Cortex of kidney (tissue), 1 donor: ENCODE results near the gene HMGN3.
"Not testable (repeated sequence)": the region's sequence is repeated elsewhere in the genome, so short reads cannot be mapped to it uniquely, and the experiment has no call there.

Source experiments
- DNase-seq: peaks from one replicate; lab custom pipeline; 2025; lab: John Stamatoyannopoulos, UW

Gene HMGN3

GRCh38 chr6:79234150-79235022, at the start of gene HMGN3:
HMGN3 (minus strand) TSS chr6:79234682.
- peak; percentile 72 for DNase-seq

- no peak for DNase-seq
Measured at GRCh38 chr6:79280756-79281155, 46.3 kb upstream of the HMGN3 start.

GRCh38 chr6:79277109-79277508, 42.6 kb upstream of the HMGN3 start:
- no peak for DNase-seq

- no peak for DNase-seq
Measured at GRCh38 chr6:79269877-79270276, 35.4 kb upstream of the HMGN3 start.

- DNase-seq = no peak
Measured at GRCh38 chr6:79267128-79267527, 32.6 kb upstream of the HMGN3 start.

GRCh38 chr6:79266051-79266450, 31.6 kb upstream of the HMGN3 start:
- no peak for DNase-seq

GRCh38 chr6:79263359-79263758, 28.9 kb upstream of the HMGN3 start:
- no peak for DNase-seq

GRCh38 chr6:79261666-79262065, 27.2 kb upstream of the HMGN3 start:
- DNase-seq = no peak

GRCh38 chr6:79260772-79261171, 26.3 kb upstream of the HMGN3 start:
- DNase-seq = no peak

- DNase-seq = no peak
Measured at GRCh38 chr6:79257381-79258205, 23.1 kb upstream of the HMGN3 start.

GRCh38 chr6:79256770-79257169, 22.3 kb upstream of the HMGN3 start:
- DNase-seq = not testable (repeated sequence)

GRCh38 chr6:79255086-79255485, 20.6 kb upstream of the HMGN3 start:
- not testable (repeated sequence) for DNase-seq

GRCh38 chr6:79250559-79250958, 16.1 kb upstream of the HMGN3 start:
- no peak for DNase-seq

- no peak for DNase-seq
Measured at GRCh38 chr6:79250107-79250514, 15.6 kb upstream of the HMGN3 start.

- no peak for DNase-seq
Measured at GRCh38 chr6:79249136-79249535, 14.7 kb upstream of the HMGN3 start.

- no peak for DNase-seq
Measured at GRCh38 chr6:79246891-79247290, 12.4 kb upstream of the HMGN3 start.

- no peak for DNase-seq
Measured at GRCh38 chr6:79241228-79241627, 6.7 kb upstream of the HMGN3 start.

- no peak for DNase-seq
Measured at GRCh38 chr6:79240509-79240908, 6.0 kb upstream of the HMGN3 start.

GRCh38 chr6:79239536-79240168, 5.2 kb upstream of the HMGN3 start:
- DNase-seq = no peak

GRCh38 chr6:79238919-79239318, 4.4 kb upstream of the HMGN3 start:
- no peak for DNase-seq

GRCh38 chr6:79236711-79237110, 2.2 kb upstream of the HMGN3 start:
- DNase-seq = no peak

- peak; percentile 68 for DNase-seq
Measured at GRCh38 chr6:79233611-79234149, 802 bp downstream of the HMGN3 start.
